SK-N-SH (cell line): ENCODE measurements around the gene SDF4. TPM values are rescaled to one million over a fixed set of nuclear protein-coding genes. Genes with fewer than 3 reads are reported as not detected.

ENCODE experiments used
- CTCF ChIA-PET: fragments of 300-600, 350-600 bp; formaldehyde crosslinking; extraction: SDS; loops from one replicate; lab custom pipeline; 2021; lab: Yijun Ruan, JAX
- POLR2A ChIA-PET: fragments of 350-600 bp; sonication (Branson Sonifier 250); formaldehyde crosslinking; extraction: SDS; loops from one replicate; lab custom pipeline; 2020; ENCODE audit warnings: antibody characterized with exemption, inconsistent platforms; lab: Yijun Ruan, JAX
- DNase-seq: peaks from one replicate; pipeline ENCODE4 v3.0.0; 2012
- H2AFZ ChIP-seq: fragments of 200-600 bp; sonication (generic); 2 replicates; pipeline ENCODE4 v1.8.1; 2016; ENCODE audit warnings: antibody characterized with exemption, mild to moderate bottlenecking, low read depth
- H3F3A ChIP-seq: fragments of 200-600 bp; sonication (generic); replicated peaks from 2 replicates; pipeline ENCODE3; 2016; ENCODE audit warnings: antibody characterized with exemption, mild to moderate bottlenecking; ENCODE audit not compliant: insufficient read depth
- H3K27ac ChIP-seq, 2 experiments: fragments of 200-500 bp in 1 of 2; fragments of 200-600 bp in 1 of 2; sonication (Bioruptor generic) in 1 of 2; sonication (generic), shearing (Covaris generic) in 1 of 2; 2 replicates each; pipeline versions ENCODE4 v1.5.1 to v1.6.1; 2014 to 2016; ENCODE audit warnings: low read depth in 2 of 2, inconsistent platforms in 1 of 2, low read length in 1 of 2, mild to moderate bottlenecking in 1 of 2, mixed read lengths in 1 of 2
- H3K27me3 ChIP-seq: fragments of 200-600 bp; sonication (generic), shearing (Covaris generic); 2 replicates; pipeline ENCODE4 v1.6.1; 2016; ENCODE audit warnings: mixed run types; ENCODE audit not compliant: insufficient read depth
- H3K36me3 ChIP-seq, 2 experiments: fragments of 200-500 bp in 1 of 2; fragments of 200-600 bp in 1 of 2; sonication (Bioruptor generic) in 1 of 2; sonication (generic) in 1 of 2; replicated peaks in 1 of 2; 2 replicates each; pipeline versions ENCODE3 to v1.5.1; 2014 to 2016; ENCODE audit warnings: low read length in 1 of 2, mild to moderate bottlenecking in 1 of 2; ENCODE audit not compliant: insufficient read depth in 2 of 2, control insufficient read depth in 1 of 2
- H3K4me1 ChIP-seq, 2 experiments: fragments of 200-500 bp in 1 of 2; fragments of 200-600 bp in 1 of 2; sonication (Bioruptor generic) in 1 of 2; sonication (generic), shearing (Covaris generic) in 1 of 2; 2 replicates each; pipeline versions ENCODE4 v1.5.1 to v1.6.1; 2014 to 2016; ENCODE audit warnings: low read depth in 1 of 2, low read length in 1 of 2, mixed run types in 1 of 2; ENCODE audit not compliant: insufficient read depth in 2 of 2, control insufficient read depth in 1 of 2
- H3K4me2 ChIP-seq: fragments of 200-600 bp; sonication (generic), shearing (Covaris generic); 2 replicates; pipeline ENCODE4 v1.6.1; 2017; ENCODE audit warnings: mixed run types
- H3K4me3 ChIP-seq, 2 experiments: fragments of 200-500 bp in 1 of 2; fragments of 200-600 bp in 1 of 2; sonication (Bioruptor generic) in 1 of 2; sonication (generic), shearing (Covaris generic) in 1 of 2; 2 replicates each; pipeline versions ENCODE4 v1.5.1 to v1.8.1; 2014 to 2016; ENCODE audit warnings: low read depth in 2 of 2, inconsistent platforms in 1 of 2, low read length in 1 of 2, mild to moderate bottlenecking in 1 of 2, mixed read lengths in 1 of 2, moderate library complexity in 1 of 2
- H3K79me2 ChIP-seq: fragments of 200-600 bp; sonication (generic); 2 replicates; pipeline ENCODE4 v1.8.1; 2017; ENCODE audit warnings: mild to moderate bottlenecking; ENCODE audit not compliant: insufficient read depth
- H3K9ac ChIP-seq: fragments of 200-600 bp; sonication (generic); 2 replicates; pipeline ENCODE4 v1.6.1; 2017; ENCODE audit warnings: mixed run types
- H3K9me2 ChIP-seq: fragments of 200-600 bp; sonication (generic); 2 replicates; pipeline ENCODE4 v1.6.1; 2017; ENCODE audit warnings: mixed run types
- H3K9me3 ChIP-seq: fragments of 200-600 bp; sonication (generic); 2 replicates; pipeline ENCODE4 v1.6.1; 2017; ENCODE audit warnings: mixed run types, mild to moderate bottlenecking, moderate library complexity
- H4K20me1 ChIP-seq: fragments of 200-600 bp; sonication (generic); 2 replicates; pipeline ENCODE4 v1.6.1; 2017; ENCODE audit warnings: mild to moderate bottlenecking, mixed run types; ENCODE audit not compliant: insufficient read depth
- EZH2phosphoT487 ChIP-seq: fragments of 200-600 bp; sonication (generic); IDR thresholded peaks from 2 replicates; pipeline ENCODE4 v1.6.1; 2017; ENCODE audit warnings: low read depth, mixed run types, mild to moderate bottlenecking, antibody characterized with exemption, moderate library complexity, borderline replicate concordance
- FOSL2 ChIP-seq: IDR thresholded peaks from 2 replicates; pipeline ENCODE4 v1.4.0; 2012; ENCODE audit warnings: low read depth, mild to moderate bottlenecking, moderate library complexity, borderline replicate concordance
- FOXM1 ChIP-seq: IDR thresholded peaks from 2 replicates; pipeline ENCODE4 v1.4.0; 2012; ENCODE audit warnings: low read depth, mild to moderate bottlenecking
- GABPA ChIP-seq: IDR thresholded peaks from 2 replicates; pipeline ENCODE4 v1.4.0; 2012; ENCODE audit warnings: low read depth, mild to moderate bottlenecking
- GATA2 ChIP-seq: sonication (generic); formaldehyde crosslinking; IDR thresholded peaks from 2 replicates; pipeline ENCODE4 v1.5.0; 2020; ENCODE audit warnings: mild to moderate bottlenecking, missing genetic modification reagents
- MAX ChIP-seq: IDR thresholded peaks from 2 replicates; pipeline ENCODE4 v1.4.0; 2012; ENCODE audit warnings: low read depth
- MXI1 ChIP-seq: IDR thresholded peaks from 2 replicates; pipeline ENCODE4 v1.6.1; 2012; ENCODE audit warnings: mild to moderate bottlenecking, low read depth, low read length, improper control_type of control experiment
- NFIC ChIP-seq: IDR thresholded peaks from 2 replicates; pipeline ENCODE4 v1.4.0; 2012; ENCODE audit warnings: borderline replicate concordance
- NRF1 ChIP-seq: IDR thresholded peaks from 2 replicates; pipeline ENCODE4 v1.6.1; 2012; ENCODE audit warnings: low read depth, mild to moderate bottlenecking, low read length
- PBX3 ChIP-seq: IDR thresholded peaks from 2 replicates; pipeline ENCODE4; 2012
- POLR2AphosphoS5 ChIP-seq: IDR thresholded peaks from 2 replicates; pipeline ENCODE4 v1.6.1; 2012; ENCODE audit warnings: low read depth, low read length
- RCOR1 ChIP-seq: fragments of 150-350 bp; IDR thresholded peaks from 2 replicates; pipeline ENCODE4 v1.6.1; 2017; ENCODE audit warnings: antibody characterized with exemption, low read length
- RFX5 ChIP-seq: IDR thresholded peaks from 2 replicates; pipeline ENCODE4 v1.6.1; 2012; ENCODE audit warnings: mild to moderate bottlenecking, improper control_type of control experiment, low read length
- RXRA ChIP-seq: IDR thresholded peaks from 2 replicates; pipeline ENCODE4 v1.4.0; 2012; ENCODE audit warnings: low read depth, mild to moderate bottlenecking, borderline replicate concordance
- SIN3A ChIP-seq: IDR thresholded peaks from 2 replicates; pipeline ENCODE4 v1.6.1; 2012; ENCODE audit warnings: low read depth, mild to moderate bottlenecking, low read length, moderate library complexity, borderline replicate concordance
- SMC3 ChIP-seq: IDR thresholded peaks from 2 replicates; pipeline ENCODE4 v1.6.1; 2012; ENCODE audit warnings: low read depth, low read length, improper control_type of control experiment
- TAF1 ChIP-seq: IDR thresholded peaks from 2 replicates; pipeline ENCODE4 v1.6.1; 2012; ENCODE audit warnings: low read depth, mild to moderate bottlenecking, low read length, moderate library complexity, borderline replicate concordance
- TCF12 ChIP-seq: IDR thresholded peaks from 2 replicates; pipeline ENCODE4 v1.4.0; 2012
- TEAD4 ChIP-seq: IDR thresholded peaks from 2 replicates; pipeline ENCODE4 v1.4.0; 2012; ENCODE audit warnings: mild to moderate bottlenecking, borderline replicate concordance; ENCODE audit not compliant: insufficient read depth
- WGBS: methylation state at CpG from one replicate; pipeline ENCODE4 v1.1.6; 2017; ENCODE audit warnings: low lambda C conversion rate; 5-methylcytosine and 5-hydroxymethylcytosine counted together
- polyA plus RNA-seq, 3 experiments: library from polyadenylated mRNA; depleted of rRNA; stranded (reverse); fragments of >200 nt; gene quantifications; 2 replicates each; pipeline ENCODE4 v1.2.3, GENCODE V29; 2012
- TF ChIP-seq, protein P1 (sequence below): fragments of 150-350 bp; IDR thresholded peaks from 2 replicates; pipeline ENCODE4 v1.6.1; 2016; ENCODE audit warnings: mild to moderate bottlenecking, low read depth, low read length

The SDF4 gene
- polyA plus RNA-seq, 1 of the 3 experiments (the other 2 are of a cell fraction), result 265 TPM

DNA sequence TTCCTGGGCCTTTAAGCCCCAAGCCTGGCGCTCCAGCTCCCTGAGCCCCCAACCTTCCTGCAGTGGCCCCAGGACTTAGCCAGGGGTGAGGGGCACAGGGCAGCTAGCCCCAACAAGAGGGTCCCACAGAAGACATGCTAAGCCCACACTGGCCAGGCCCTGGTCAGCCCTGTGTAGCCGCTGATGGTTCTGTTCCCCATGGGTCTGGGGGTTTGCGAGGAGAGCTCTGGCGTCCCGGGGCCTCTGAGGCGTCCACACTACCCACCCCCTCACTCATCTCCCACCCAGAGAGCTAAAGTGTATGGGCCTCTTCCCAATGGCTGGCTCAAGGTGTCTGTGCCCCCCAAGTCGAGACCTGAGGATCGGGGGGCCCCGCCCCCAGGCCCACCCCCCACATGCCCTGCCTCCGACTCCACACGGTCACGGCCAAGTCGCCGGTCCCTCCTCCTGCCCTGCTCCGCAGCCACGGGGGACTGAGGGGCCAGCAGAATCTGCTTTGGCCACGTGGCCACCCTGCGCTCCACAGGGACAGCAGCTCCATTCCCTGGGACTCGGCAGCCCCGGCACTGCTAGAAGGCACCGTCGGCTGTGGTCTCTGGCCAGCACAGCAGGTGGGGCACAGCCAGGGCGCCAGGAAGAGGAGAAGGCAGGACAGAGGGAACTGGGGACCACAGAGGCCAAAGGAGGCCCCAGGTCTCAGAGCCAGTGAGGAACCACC lies 33.2 kb downstream of the SDF4 start:
- no peaks in the 10 kb centered on the region for H3K79me2 ChIP-seq
- TF ChIP-seq NFIC (no peak), MXI1 (no peak), NRF1 (no peak), GATA2 (CRISPR knock-in tag) (no peak), MAX (no peak), GABPA (no peak), FOXM1 (no peak), POLR2AphosphoS5 (no peak), RCOR1 (no peak), EZH2phosphoT487 (no peak), SMC3 (no peak), TAF1 (no peak), SIN3A (no peak), TEAD4 (no peak), PBX3 (no peak), FOSL2 (no peak), RXRA (no peak), RFX5 (no peak), TCF12 (no peak)
- TF ChIP-seq, protein P1, sequence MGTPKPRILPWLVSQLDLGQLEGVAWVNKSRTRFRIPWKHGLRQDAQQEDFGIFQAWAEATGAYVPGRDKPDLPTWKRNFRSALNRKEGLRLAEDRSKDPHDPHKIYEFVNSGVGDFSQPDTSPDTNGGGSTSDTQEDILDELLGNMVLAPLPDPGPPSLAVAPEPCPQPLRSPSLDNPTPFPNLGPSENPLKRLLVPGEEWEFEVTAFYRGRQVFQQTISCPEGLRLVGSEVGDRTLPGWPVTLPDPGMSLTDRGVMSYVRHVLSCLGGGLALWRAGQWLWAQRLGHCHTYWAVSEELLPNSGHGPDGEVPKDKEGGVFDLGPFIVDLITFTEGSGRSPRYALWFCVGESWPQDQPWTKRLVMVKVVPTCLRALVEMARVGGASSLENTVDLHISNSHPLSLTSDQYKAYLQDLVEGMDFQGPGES, result no peak
- 60% methylated on average over 3 of the region's 23 CpGs for WGBS
- no peaks in the 10 kb centered on the region for H3K36me3 ChIP-seq
- no peaks in the 10 kb centered on the region for H3K27me3 ChIP-seq
- no peaks in the 10 kb centered on the region for H3K9me2 ChIP-seq
- H3K9me3 ChIP-seq, result no peaks in the 10 kb centered on the region
- ChIA-PET POLR2A (no interaction called here), CTCF (interaction anchor here (2.2 kb wide), 1 partner anchor 76 kb away, joined by 5 read pairs; no protein-coding TSS in a partner anchor)
- no peaks in the 10 kb centered on the region; a peak in 1 of 4 replicates for H3K4me1 ChIP-seq
- H2AFZ ChIP-seq, result no peak overlapping the region
- DNase-seq, result peak; percentile 46
- H3K4me3 ChIP-seq, result no peak overlapping the region
- no peaks in the 10 kb centered on the region for H4K20me1 ChIP-seq
- no peak overlapping the region for H3K4me2 ChIP-seq
- H3F3A ChIP-seq, result no peaks in the 10 kb centered on the region
- no peak overlapping the region for H3K9ac ChIP-seq
- no peak overlapping the region for H3K27ac ChIP-seq
